ENCODE data around the gene FSD2.
"Not testable (repeated sequence)": the region's sequence is repeated elsewhere in the genome, so short reads cannot be mapped to it uniquely, and the experiment has no call there.

FSD2 gene

DNA sequence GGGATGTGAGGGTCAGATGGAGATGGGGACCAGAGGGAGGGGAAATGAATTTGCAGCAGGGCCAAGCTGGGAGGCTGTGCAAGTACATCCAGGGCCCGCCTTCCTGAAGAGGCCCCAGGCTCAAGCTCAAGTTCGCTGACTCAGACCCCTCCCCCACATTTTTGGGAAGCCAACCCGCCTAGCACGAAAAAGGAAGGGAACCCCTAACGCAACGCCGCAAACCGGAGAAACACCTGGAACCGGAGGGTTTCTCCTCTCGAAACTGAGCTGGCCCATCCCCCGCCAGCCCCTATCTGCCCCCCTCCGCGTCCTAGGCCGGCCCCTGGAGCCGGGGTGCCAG, 96.8 kb downstream of the FSD2 start:
- no peaks in the 10 kb centered on the region for H3K27me3 ChIP-seq
- TF ChIP-seq CTCF (IDR thresholded peaks at IDR 0.05; ENCODE audit: low read depth, low read length), result no peak
- H3K4me1 ChIP-seq, result peaks cover 5% of the 10 kb centered on the region

DNA sequence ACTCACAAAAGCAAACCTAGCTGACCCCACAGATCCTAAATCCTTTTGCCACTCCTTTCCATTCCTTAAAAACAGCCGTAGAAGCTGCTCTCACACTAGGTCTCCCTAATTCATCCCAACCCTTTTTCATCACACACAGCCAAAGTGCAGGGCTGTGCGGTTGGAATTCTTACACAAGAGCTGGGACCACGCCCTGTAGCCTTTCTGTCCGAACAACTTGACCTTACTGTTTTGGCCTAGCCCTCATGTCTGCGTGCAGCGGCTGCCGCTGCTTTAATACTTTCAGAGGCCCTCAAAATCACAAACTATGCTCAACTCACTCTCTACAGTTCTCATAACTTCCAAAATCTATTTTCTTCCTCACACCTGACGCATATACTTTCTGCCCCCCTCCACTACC, 100.0 kb downstream of the FSD2 start:
- not testable (repeated sequence) for H3K4me3 ChIP-seq (ENCODE audit: low read depth, low read length); H3K9me3 ChIP-seq; H3K4me1 ChIP-seq; H3K27me3 ChIP-seq; DNase-seq; H3K36me3 ChIP-seq

More for the DNA sequence above, 96.8 kb downstream of the FSD2 start:
- Histone ChIP-seq H3K36me3 (no peaks in the 10 kb centered on the region), H3K9me3 (no peaks in the 10 kb centered on the region), H3K4me3 (ENCODE audit: low read depth, low read length) (peak overlapping the region; percentile 85)
- peak; percentile 31 for DNase-seq
